HK-2 (cell line): Measurements from ENCODE around the gene KCNH5.

ENCODE experiments used
- DNase-seq: peaks from one replicate; pipeline ENCODE4 v3.0.0-alpha.2; 2018; ENCODE audit not compliant: unreplicated experiment

KCNH5 gene

DNA sequence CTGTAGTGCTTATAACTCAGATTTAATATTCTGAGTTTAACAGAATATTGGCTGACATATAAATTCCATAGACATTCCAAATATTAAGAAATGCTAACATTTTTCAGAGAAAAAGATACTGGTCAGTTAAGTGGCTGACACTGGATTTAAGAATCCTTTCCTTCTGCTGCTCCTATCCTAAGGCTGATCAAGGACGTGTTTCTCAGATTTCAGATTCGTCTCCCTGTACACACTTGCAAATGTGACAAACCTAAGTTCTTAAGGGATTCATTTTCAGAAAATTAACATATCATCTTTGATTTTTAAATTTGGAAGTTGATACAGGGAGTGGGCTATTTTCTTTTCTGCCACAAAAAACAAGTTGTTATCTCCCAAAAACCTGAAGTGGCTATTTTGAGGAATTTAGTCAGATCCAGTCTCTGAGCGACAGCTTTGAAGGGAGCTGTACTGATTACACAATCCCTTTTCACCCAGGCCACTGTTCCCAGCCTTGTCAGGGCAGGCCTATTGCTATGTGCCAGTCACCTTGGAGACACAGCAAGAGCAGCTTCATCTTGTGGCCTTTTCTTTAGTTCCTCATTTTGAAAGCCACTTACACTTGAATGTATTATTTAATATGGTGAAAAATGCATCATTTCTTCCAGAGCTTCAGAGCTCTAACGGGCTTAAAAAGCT is 370.6 kb downstream of the KCNH5 start:
- DNase-seq, result no peak

DNA sequence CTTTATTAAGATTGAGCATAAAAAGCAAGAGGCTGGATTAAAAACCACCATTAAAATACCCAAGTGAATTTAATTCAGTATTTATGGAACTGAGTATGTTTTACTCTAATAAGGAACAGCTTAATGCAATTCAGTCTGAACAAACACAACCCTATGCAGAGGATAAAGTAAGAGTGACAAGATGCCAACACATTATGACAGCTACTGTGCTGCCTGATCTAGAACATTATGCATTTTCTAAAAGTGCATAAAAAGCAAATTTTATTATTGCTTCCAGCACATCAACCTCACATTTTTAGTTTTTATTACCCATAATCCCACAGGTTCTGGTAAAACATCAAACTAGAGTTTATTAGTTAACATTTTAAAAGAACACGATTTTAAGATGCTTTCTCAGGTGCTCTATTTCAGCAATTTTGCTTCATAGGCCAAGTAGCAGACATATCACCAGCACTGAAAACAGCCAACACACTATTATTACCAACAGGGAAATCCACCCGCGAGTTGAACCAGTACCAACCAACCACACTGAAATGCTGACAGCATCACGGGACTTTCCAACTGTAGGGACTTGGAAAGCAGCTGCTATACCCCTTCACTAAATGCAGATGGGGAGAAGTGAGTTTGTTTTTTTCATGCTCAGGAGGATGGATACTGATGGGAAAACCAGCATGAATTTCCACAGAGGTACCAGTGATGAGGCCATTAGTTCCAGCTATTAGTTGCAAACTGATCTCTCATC is 372.1 kb downstream of the KCNH5 start:
- no peak for DNase-seq

DNA sequence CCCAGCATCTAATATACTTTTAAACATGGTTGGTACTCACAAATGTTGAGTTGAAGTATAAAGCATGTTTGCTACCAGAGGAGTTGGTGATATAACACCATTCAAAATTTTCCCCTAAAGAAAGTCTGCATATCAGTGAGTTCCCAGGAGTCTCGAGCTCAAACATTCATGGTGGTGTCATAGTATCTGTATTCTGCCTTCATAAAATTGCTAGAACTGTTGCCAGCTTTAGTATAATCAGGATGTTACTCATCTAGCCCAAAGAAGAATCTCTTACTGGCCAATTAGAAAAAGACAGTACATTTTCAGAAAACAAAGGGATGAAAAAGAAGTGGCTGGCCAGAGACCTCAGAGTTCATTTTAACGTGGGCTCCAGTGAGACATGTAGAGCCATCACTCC is 374.7 kb downstream of the KCNH5 start:
- DNase-seq, result no peak

DNA sequence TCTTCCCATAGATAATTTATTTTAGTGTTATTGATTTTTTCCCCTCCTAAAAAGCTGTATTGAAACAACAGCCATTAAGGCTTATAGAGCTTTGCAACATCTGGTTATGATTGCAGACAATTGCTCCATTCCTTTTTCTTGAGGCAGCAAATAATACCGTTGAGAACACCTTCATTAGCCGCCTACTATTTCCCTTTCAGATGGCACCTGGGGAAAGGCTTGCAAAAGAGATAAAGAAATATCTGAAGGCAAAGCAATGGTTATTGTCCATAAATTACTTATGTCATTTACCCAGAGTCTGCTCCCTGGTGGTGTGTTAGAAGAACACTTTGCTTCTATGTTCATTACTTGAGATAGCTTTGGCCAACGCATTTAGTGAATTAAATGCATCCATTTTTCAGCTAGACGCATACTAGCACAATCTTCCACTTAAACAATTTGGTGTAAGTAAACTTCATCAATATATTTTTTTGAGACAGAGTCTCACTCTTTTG is 377.8 kb downstream of the KCNH5 start:
- no peak for DNase-seq

DNA sequence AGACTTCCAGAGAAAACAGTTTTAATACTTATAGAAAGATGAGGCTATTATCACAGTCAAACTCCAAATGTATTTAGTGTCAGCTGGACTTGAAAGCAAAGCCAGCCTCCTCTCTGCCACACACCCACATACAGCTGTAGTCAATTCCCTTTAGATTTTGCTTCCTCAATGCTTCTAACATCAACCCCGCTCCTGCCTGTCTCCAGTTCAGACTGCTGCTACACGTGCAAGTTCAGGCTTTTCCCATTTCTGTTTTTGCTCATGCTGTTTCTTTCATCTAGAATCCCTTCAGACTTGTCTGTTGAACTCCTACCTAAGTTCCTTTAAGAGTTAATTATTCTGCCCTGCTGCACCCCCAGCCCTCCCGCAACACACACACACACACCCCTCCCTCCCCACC is 380.0 kb downstream of the KCNH5 start:
- no peak for DNase-seq

DNA sequence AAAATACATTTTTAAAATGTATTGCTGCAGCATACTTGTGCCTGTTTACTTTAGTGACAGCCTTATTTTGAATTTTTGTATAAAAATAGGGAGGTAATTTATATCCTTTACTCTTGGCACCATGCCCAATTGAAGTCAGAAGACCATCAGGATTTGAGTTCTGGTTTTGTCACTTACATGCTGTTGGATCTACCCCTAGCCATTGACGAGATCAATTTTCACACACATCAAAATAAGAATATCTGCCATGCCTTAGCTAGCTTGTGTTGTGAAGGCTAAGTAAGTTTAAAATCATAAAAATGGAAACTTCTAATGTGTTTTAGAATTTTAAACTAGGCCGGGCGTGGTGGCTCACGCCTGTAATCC is 381.8 kb downstream of the KCNH5 start:
- DNase-seq, result no peak

DNA sequence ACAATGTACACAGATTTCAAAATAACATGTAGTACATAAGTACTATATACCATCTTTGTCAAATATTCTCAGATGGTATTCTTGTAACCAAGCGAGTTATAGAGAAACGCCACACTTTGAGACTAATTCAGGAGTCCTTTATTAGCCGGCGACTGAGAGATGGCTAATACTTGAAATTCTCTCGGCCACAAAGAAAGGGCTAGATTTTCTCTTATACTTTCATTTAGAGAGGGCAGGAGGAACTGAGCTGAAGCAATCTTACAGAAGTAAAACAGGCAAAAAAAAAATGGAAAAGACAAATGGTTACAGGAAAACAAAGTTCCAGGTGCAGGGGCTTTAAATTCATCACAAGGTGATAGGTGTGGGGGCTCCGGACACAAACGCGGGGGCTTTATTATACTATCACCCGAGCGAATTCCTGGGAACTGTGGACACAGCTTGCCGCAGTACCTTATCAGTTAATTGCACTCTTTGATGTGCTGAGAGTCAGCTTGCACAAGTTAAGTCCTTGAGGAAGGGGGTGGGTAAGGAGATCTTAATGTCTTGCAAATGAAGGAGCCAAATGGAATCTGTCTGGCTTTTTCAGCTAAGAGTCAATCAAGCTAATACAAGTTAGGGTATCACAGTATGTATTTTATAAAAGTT is 382.3 kb downstream of the KCNH5 start:
- DNase-seq, result no peak

DNA sequence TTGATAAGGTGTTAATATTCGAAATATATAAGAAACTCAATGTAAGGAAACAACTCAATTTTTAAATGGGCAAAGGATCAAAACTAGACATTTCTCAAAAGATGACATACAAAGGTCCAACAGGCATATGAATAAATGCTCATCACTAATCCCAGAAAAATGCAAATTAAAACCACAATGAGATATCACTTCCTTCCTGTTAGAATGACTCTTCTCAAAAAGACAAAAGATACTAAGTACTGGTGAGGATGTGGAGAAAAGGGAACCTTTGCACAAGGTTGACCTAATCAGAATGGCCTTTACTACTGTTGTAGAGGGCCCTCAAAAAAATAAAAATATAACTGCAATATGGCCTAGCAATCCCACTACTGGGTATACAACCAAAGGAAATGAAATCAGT is 383.4 kb downstream of the KCNH5 start:
- no peak for DNase-seq

DNA sequence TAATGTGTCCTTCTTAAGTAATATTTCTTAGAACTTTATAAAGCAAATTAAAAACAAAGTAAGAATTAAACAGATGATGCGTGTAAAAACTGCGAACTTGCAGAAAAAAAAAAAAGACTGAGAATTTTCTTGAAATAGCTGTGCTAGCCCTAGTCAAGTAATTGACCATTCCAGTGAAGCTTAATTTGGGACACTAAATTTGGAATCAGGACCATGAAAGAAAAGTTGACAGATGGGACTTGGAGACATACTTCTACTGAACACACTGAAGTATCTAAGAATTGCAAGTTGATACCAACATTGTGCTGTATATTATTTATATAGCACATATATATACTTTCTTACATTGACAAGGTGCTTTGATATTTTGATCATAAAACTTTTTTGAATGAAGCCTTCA is 386.6 kb downstream of the KCNH5 start:
- no peak for DNase-seq

DNA sequence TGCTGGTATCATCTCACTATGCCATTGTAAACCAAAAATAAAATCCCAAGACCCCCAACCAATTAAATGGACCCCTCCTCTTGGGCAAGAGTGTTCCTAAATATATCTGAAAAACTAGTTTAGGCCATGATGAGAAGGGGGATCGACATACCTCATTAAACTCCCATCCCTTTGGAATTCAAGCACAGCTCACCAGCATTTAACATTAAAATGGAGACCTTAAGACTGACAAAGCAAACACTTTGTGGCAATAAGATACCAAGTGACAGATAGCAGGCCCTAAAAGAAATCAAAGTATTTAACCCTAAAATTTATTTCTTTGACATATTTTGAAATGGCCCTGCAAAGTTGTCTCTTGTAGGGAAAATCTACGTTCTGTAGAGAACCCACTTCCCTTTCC is 387.9 kb downstream of the KCNH5 start:
- DNase-seq, result no peak

DNA sequence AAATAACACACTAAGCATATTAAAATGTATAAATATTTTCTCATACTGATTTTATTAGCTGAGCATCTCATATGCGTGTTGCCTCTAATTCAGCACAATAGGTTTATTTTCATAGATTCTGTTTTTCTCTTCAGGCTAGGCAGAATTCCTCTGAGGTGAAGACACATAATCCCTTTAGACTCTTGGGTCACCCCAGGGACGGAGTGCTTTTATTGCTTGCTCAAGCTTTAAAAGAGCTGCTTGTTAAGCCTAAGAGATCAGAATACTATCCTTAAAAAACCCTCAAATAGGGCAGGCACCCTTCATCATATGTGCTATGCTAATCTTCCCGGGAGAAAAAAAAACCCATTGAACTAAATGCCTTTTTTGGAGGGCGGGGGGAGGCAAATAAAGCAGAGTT is 390.1 kb downstream of the KCNH5 start:
- DNase-seq, result no peak

DNA sequence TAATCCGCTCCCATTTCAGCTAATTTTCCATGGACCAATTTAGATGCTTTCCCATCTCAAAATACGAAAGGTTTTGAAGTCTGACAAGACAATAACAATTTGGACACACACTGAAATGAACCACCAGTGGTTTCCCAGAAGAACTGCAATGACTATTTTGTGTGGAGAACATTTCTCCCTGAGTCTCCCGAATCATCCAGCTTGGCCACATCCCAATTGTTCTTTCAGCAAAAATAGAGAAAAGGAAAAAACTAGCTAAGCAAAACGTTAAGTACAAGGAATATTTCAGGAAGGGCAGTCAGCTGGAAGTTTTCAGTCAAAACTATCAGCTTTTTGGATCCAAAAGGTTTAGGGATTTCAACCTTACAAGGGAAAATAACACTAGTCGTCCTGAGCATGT is 390.6 kb downstream of the KCNH5 start:
- DNase-seq, result no peak
